ENCODE measurements around the gene COMMD10. TPM values are rescaled to one million over a fixed set of nuclear protein-coding genes. Genes with fewer than 3 reads are reported as not detected.

COMMD10 gene
- total RNA-seq, 2 experiments from 2014 or later, result 30.0 to 30.9 TPM

GRCh38 chr5:116231288-116231687 lies 146.5 kb downstream of the COMMD10 start:
- Mint-ChIP-seq H3K9me3 (no peaks in the 10 kb centered on the region), H3K36me3 (ENCODE audit: low read depth) (peaks cover 42% of the 10 kb centered on the region), H3K27me3 (ENCODE audit: low read depth) (no peaks in the 10 kb centered on the region), H3K4me3 (no peak overlapping the region), H3K27ac (no peak overlapping the region), H3K4me1 (ENCODE audit: low read depth) (no peaks in the 10 kb centered on the region)
- intact Hi-C loops (cut with micrococcal nuclease), result no loop called here
- CTCF ChIA-PET, result interaction anchor here (1.1 kb wide), 1 partner anchor 23 kb away, joined by 3 read pairs; no protein-coding TSS in a partner anchor
- no peak for DNase-seq

- Mint-ChIP-seq H3K36me3 (ENCODE audit: low read depth) (peaks cover 47% of the 10 kb centered on the region), H3K4me3 (no peak overlapping the region), H3K4me1 (ENCODE audit: low read depth) (no peaks in the 10 kb centered on the region), H3K27ac (no peak overlapping the region), H3K9me3 (no peaks in the 10 kb centered on the region), H3K27me3 (ENCODE audit: low read depth) (no peaks in the 10 kb centered on the region)
- intact Hi-C loops (cut with micrococcal nuclease), result no loop called here
- no peak for DNase-seq
- CTCF ChIA-PET, result no interaction called here
Measured at GRCh38 chr5:116234681-116235080, 149.9 kb downstream of the COMMD10 start.

GRCh38 chr5:116237917-116238500 lies 153.2 kb downstream of the COMMD10 start:
- Mint-ChIP-seq H3K4me3 (no peak overlapping the region), H3K4me1 (ENCODE audit: low read depth) (no peaks in the 10 kb centered on the region), H3K27ac (no peak overlapping the region), H3K27me3 (ENCODE audit: low read depth) (no peaks in the 10 kb centered on the region), H3K36me3 (ENCODE audit: low read depth) (peaks cover 54% of the 10 kb centered on the region), H3K9me3 (no peaks in the 10 kb centered on the region)
- intact Hi-C loops (cut with micrococcal nuclease), result no loop called here
- no peak for DNase-seq
- CTCF ChIA-PET, result interaction anchor here (0.6 to 0.8 kb wide), 2 partner anchors 101 to 650 kb away, joined by 3 to 4 read pairs; no protein-coding TSS in a partner anchor

DNA sequence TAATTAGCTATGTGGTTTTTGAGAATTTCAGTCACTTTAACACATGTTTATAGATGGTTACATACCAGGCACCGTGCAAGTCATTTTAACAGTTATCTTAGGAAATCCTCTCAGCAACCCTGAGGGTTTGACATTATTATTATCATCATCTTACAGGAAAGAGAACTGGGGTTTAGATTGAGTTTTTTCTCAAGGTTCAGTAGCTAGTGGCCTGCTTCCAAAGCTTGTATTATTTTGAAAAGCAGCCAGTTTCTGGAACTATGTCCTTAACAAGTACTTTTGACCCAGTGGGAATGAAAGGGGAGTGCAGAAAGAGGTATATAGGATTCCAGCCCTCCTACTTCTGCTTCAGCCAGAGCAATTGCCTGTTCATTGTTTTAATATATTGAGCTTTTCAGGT lies 157.5 kb downstream of the COMMD10 start:
- no peaks in the 10 kb centered on the region for H3K27me3 Mint-ChIP-seq (ENCODE audit: low read depth)
- H3K27ac Mint-ChIP-seq, result no peak overlapping the region
- H3K9me3 Mint-ChIP-seq, result peaks cover 19% of the 10 kb centered on the region
- no peak overlapping the region for H3K4me3 Mint-ChIP-seq
- no peak for DNase-seq
- intact Hi-C loops (cut with micrococcal nuclease), result no loop called here
- CTCF ChIA-PET, result no interaction called here
- peaks cover 44% of the 10 kb centered on the region for H3K36me3 Mint-ChIP-seq (ENCODE audit: low read depth)
- H3K4me1 Mint-ChIP-seq (ENCODE audit: low read depth), result no peaks in the 10 kb centered on the region

DNA sequence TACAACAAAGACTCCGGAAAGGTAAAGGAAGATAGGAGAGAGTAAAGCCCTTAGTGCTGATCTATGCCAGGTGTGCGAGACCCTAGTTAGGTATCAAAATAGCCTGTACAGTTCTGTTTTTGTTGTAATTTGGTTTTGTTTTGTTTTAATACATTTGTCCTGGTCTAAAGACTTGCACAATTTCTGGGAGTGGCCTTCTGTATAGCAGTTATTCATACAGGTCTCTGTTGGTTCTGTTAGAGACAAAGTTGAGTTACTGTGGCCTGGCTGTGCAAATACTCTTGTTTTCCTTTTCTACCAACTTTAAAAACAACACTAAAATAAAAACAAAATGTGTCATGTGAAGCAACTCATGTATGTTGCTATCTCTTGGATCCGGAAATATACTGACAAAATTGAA lies 163.6 kb downstream of the COMMD10 start:
- no peak for DNase-seq
- intact Hi-C loops (cut with micrococcal nuclease), result no loop called here
- Mint-ChIP-seq H3K9me3 (peaks cover 30% of the 10 kb centered on the region), H3K4me3 (no peak overlapping the region), H3K27ac (no peak overlapping the region), H3K4me1 (ENCODE audit: low read depth) (no peaks in the 10 kb centered on the region), H3K36me3 (ENCODE audit: low read depth) (peaks cover 34% of the 10 kb centered on the region), H3K27me3 (ENCODE audit: low read depth) (no peaks in the 10 kb centered on the region)
- CTCF ChIA-PET, result no interaction called here

DNA sequence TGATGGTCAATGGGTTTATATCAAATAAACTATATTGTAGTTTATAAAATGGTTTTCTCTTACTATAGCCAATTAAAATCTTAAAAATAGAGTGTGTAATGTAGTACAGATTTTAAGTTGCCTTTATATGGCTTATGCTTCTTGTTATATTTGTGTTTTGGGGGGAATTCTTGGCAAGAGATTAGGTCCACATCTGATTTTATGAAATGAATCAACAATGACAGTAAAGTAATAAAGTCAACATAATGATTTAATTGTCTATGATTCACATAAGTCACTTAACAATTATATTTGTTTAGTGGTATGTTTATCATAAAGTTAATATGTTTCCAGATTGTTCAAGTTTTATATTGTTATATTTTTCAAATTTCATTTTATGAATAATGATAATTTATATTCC lies 164.8 kb downstream of the COMMD10 start:
- CTCF ChIA-PET, result interaction anchor here (0.5 kb wide), 1 partner anchor 80 kb away, joined by 4 read pairs; no protein-coding TSS in a partner anchor
- intact Hi-C loops (cut with micrococcal nuclease), result no loop called here
- no peak overlapping the region for H3K27ac Mint-ChIP-seq
- H3K36me3 Mint-ChIP-seq (ENCODE audit: low read depth), result peaks cover 37% of the 10 kb centered on the region
- H3K4me3 Mint-ChIP-seq, result no peak overlapping the region
- peaks cover 34% of the 10 kb centered on the region for H3K9me3 Mint-ChIP-seq
- H3K27me3 Mint-ChIP-seq (ENCODE audit: low read depth), result no peaks in the 10 kb centered on the region
- no peak for DNase-seq
- H3K4me1 Mint-ChIP-seq (ENCODE audit: low read depth), result no peaks in the 10 kb centered on the region

DNA sequence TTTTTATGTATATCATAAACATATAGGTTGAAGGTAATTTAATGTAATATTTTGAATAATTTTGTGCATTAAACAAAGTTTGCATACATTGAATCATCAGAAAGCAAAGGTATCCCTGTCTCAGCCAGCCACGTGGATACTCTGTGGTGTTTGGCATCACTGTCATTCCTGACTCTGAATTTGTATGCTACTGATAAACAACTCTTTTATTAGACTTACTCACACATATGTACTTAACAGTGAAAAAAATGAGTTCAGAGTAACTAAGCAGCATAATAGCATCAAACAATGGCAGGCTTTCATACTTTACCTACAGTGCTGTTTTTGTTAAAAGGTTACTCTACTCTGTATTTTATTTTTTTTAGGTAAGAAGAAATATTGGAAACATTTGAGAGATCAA lies 171.9 kb downstream of the COMMD10 start:
- no peak for DNase-seq
- Mint-ChIP-seq H3K9me3 (peaks cover 17% of the 10 kb centered on the region), H3K4me1 (ENCODE audit: low read depth) (no peaks in the 10 kb centered on the region), H3K27ac (no peak overlapping the region), H3K4me3 (no peak overlapping the region), H3K36me3 (ENCODE audit: low read depth) (peaks cover 46% of the 10 kb centered on the region), H3K27me3 (ENCODE audit: low read depth) (no peaks in the 10 kb centered on the region)
- CTCF ChIA-PET, result no interaction called here
- intact Hi-C loops (cut with micrococcal nuclease), result no loop called here

GRCh38 chr5:116265471-116265870 lies 180.6 kb downstream of the COMMD10 start:
- peaks cover 58% of the 10 kb centered on the region for H3K36me3 Mint-ChIP-seq (ENCODE audit: low read depth)
- no peaks in the 10 kb centered on the region for H3K27me3 Mint-ChIP-seq (ENCODE audit: low read depth)
- intact Hi-C loops (cut with micrococcal nuclease), result no loop called here
- no peak overlapping the region for H3K27ac Mint-ChIP-seq
- peaks cover 15% of the 10 kb centered on the region for H3K9me3 Mint-ChIP-seq
- DNase-seq, result no peak
- CTCF ChIA-PET, result interaction anchor here (0.6 kb wide), 1 partner anchor 33 kb away, joined by 3 read pairs; no protein-coding TSS in a partner anchor
- no peak overlapping the region for H3K4me3 Mint-ChIP-seq
- H3K4me1 Mint-ChIP-seq (ENCODE audit: low read depth), result no peaks in the 10 kb centered on the region

DNA sequence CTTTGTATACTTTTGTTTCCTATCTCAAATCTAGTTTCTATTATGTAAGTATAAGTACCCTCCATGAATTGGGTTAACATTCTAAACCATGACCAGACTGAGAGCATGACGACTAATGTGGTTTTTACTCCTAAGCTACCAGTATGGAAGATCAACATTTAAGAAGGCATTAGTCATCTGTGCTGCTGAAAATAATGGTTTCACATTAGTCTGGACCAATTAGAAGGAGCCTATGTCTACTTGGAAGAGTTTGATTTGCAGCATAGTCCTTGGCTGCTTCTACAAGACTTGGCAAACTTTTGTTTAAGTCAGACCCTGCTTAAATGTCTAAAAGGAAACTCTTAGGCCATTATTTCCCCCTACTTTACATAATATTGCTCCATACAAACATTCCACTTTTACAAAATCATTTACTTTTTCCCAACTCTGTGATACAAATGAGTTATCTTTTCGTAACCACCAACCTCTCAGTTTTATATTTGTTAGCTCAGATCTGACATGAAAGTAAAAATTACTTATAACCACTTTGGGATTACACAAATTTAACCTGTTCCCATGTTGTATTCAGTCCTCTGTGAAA lies 186.7 kb downstream of the COMMD10 start:
- no peak overlapping the region for H3K27ac Mint-ChIP-seq
- no peak overlapping the region for H3K4me3 Mint-ChIP-seq
- peaks cover 27% of the 10 kb centered on the region for H3K9me3 Mint-ChIP-seq
- H3K27me3 Mint-ChIP-seq (ENCODE audit: low read depth), result no peaks in the 10 kb centered on the region
- no peaks in the 10 kb centered on the region for H3K4me1 Mint-ChIP-seq (ENCODE audit: low read depth)
- CTCF ChIA-PET, result no interaction called here
- H3K36me3 Mint-ChIP-seq (ENCODE audit: low read depth), result peaks cover 51% of the 10 kb centered on the region
- intact Hi-C loops (cut with micrococcal nuclease), result no loop called here
- DNase-seq, result no peak

DNA sequence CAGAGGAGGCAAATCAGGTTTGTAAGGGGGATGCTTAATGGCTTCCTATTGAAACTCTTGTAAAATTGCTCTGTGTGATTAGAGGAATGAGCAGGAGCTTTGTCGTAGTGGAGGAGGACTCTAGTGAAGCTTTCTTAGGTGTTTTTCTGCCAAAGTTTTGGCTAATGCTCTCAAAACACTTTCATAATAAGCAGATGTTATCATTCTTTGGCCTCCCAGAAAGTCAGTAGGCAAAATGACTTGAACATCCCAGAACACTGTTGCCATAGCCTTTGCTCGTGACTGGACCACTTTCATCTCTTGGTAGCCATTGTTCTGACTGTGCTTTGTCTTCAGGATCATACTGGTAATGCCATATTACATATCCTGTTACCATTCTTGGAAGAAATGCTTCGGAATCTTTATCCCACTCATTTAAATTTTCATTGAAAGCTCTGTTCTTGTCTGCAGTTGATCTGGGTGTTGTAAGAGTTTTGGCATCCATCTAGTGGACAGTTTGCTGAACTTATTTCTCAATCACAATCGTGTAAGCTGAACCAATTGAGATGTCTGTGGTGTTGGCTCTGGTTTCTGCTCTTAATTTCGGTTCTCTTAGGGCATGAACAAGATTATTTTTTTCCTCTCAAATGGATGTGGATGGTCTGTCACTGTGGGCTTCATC lies 187.6 kb downstream of the COMMD10 start:
- Mint-ChIP-seq H3K27ac (no peak overlapping the region), H3K9me3 (peaks cover 28% of the 10 kb centered on the region), H3K27me3 (ENCODE audit: low read depth) (no peaks in the 10 kb centered on the region), H3K36me3 (ENCODE audit: low read depth) (peaks cover 48% of the 10 kb centered on the region), H3K4me3 (no peak overlapping the region), H3K4me1 (ENCODE audit: low read depth) (no peaks in the 10 kb centered on the region)
- no peak for DNase-seq
- intact Hi-C loops (cut with micrococcal nuclease), result no loop called here
- CTCF ChIA-PET, result no interaction called here

DNA sequence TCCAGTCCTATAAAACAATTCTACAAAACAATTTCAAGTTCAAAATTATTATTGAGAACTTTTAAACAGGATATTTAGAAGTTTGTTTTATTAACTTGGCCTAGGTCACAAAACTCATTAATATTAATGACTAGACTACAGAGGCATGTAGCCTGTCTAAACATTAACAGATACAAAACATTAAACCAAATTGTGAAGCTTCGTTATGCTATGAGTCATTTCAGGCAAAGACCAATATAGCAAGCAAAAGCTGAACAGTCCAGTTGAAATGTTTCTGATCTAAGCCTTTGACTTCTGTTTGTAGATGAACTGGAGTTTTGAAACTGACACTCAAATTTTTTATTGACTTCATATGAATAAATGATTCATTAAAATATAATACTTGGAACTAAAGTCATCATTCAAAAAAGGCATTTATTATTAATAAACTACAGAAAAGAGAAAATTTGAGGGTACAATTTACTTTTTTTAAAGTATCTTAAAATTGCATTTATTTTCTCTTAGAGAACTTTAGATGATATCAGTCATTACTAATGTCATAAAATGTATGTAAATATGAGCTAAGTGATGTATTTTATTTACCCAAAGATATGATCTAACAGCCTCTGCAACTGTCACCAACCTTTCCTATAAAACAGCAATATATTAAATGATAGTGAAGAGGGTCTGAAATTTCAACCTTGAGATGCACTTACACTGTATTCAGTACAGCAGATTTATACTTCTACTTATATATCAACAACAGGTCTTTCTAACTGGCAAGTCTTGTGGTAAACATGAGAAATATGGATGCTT lies 188.8 kb downstream of the COMMD10 start:
- H3K9me3 Mint-ChIP-seq, result peaks cover 23% of the 10 kb centered on the region
- no peaks in the 10 kb centered on the region for H3K4me1 Mint-ChIP-seq (ENCODE audit: low read depth)
- H3K27me3 Mint-ChIP-seq (ENCODE audit: low read depth), result no peaks in the 10 kb centered on the region
- intact Hi-C loops (cut with micrococcal nuclease), result no loop called here
- peaks cover 48% of the 10 kb centered on the region for H3K36me3 Mint-ChIP-seq (ENCODE audit: low read depth)
- DNase-seq, result no peak
- H3K4me3 Mint-ChIP-seq, result no peak overlapping the region
- CTCF ChIA-PET, result no interaction called here
- no peak overlapping the region for H3K27ac Mint-ChIP-seq

- H3K9me3 Mint-ChIP-seq, result peaks cover 25% of the 10 kb centered on the region
- intact Hi-C loops (cut with micrococcal nuclease), result no loop called here
- peaks cover 51% of the 10 kb centered on the region for H3K36me3 Mint-ChIP-seq (ENCODE audit: low read depth)
Measured at GRCh38 chr5:116274251-116274650, 189.4 kb downstream of the COMMD10 start.

More at GRCh38 chr5:116274251-116274650, 189.4 kb downstream of the COMMD10 start:
- Mint-ChIP-seq H3K27ac (no peak overlapping the region), H3K4me1 (ENCODE audit: low read depth) (peaks cover 3% of the 10 kb centered on the region), H3K4me3 (no peak overlapping the region), H3K27me3 (ENCODE audit: low read depth) (no peaks in the 10 kb centered on the region)
- DNase-seq, result no peak
- CTCF ChIA-PET, result no interaction called here
